Colonic mucosa (tissue), 4 donors: ENCODE results near the gene NUP210. TPM values are rescaled to one million over a fixed set of nuclear protein-coding genes. Genes with fewer than 3 reads are reported as not detected.

Experiments used
- DNase-seq: peaks from one replicate; pipeline ENCODE4 v3.0.0-alpha.2; 2020
- H3K27ac ChIP-seq: fragments of 200-600 bp; one replicate; pipeline ENCODE4 v1.8.0; 2021
- H3K27me3 ChIP-seq: fragments of 200-600 bp; one replicate; pipeline ENCODE4 v1.8.0; 2021
- H3K36me3 ChIP-seq: fragments of 200-600 bp; one replicate; pipeline ENCODE4 v1.8.0; 2021
- H3K4me1 ChIP-seq: fragments of 200-600 bp; one replicate; pipeline ENCODE4 v1.8.0; 2021; ENCODE audit warnings: mild to moderate bottlenecking
- H3K4me3 ChIP-seq: fragments of 200-600 bp; one replicate; pipeline ENCODE4 v1.8.0; 2021
- H3K9ac ChIP-seq, 2 donors: one replicate each; pipeline ENCODE4 v1.7.0; 2013; ENCODE audit warnings: control low read depth in 2 of 2, low read depth in 2 of 2, low read length in 2 of 2
- H3K9me3 ChIP-seq: fragments of 200-600 bp; one replicate; pipeline ENCODE4 v1.8.0; 2021
- intact Hi-C: fragments of 100-400 bp; cut with DNase I; formaldehyde crosslinking; loops from one replicate; pipeline ENCODE4 v1.14.1; 2022
- total RNA-seq, 2 donors: library from RNA; stranded (reverse); fragmentation: NEBNext Ultra II Directional in 1 of 2; extraction: Animal tissue kit (Norgen Biotek cat#: 25700) in 1 of 2; gene quantifications; one replicate each; pipeline ENCODE4 v1.2.1, GENCODE V29; 2021
- TF ChIP-seq, protein P1 (sequence below): fragments of 200-600 bp; IDR thresholded peaks from one replicate; pipeline ENCODE4 v1.8.0; 2022; ENCODE audit warnings: antibody characterized with exemption, mild to moderate bottlenecking
- donor health status: healthy.
- donor health status: DM: no; HTN: no; CAD: no.
- donor health status: DM: no; HTN: no; CAD: no.

Gene NUP210
- total RNA-seq, 2 donors from 2014 or later: 7.5 to 23.8 TPM

DNA sequence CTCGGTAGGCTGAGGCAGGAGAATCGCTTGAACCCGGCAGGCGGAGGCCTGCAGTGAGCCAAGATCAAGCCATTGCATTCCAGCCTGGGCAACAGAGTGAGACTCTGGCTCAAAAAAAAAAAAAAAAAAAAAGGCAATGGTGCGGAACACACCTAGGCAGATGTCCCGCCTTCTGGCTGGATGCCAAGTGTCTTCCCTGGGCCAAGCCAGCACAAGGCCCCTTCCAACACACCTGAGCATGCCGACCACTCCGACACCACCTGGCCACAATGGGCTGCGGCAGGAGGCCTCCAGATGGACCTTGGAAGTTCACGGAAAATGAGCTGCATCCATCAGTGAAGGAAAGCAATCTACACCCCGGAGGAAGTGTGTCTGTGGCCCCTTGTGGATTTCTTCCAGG is 19.0 kb downstream of the NUP210 start:
- Histone ChIP-seq H3K4me3 (no peak overlapping the region), H3K9me3 (no peaks in the 10 kb centered on the region), H3K27ac (no peak overlapping the region), H3K36me3 (no peaks in the 10 kb centered on the region), H3K27me3 (no peaks in the 10 kb centered on the region), H3K9ac (no peak overlapping the region), H3K4me1 (no peaks in the 10 kb centered on the region)
- TF ChIP-seq, protein P1, sequence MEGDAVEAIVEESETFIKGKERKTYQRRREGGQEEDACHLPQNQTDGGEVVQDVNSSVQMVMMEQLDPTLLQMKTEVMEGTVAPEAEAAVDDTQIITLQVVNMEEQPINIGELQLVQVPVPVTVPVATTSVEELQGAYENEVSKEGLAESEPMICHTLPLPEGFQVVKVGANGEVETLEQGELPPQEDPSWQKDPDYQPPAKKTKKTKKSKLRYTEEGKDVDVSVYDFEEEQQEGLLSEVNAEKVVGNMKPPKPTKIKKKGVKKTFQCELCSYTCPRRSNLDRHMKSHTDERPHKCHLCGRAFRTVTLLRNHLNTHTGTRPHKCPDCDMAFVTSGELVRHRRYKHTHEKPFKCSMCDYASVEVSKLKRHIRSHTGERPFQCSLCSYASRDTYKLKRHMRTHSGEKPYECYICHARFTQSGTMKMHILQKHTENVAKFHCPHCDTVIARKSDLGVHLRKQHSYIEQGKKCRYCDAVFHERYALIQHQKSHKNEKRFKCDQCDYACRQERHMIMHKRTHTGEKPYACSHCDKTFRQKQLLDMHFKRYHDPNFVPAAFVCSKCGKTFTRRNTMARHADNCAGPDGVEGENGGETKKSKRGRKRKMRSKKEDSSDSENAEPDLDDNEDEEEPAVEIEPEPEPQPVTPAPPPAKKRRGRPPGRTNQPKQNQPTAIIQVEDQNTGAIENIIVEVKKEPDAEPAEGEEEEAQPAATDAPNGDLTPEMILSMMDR: no peak
- no peak for DNase-seq
- intact Hi-C loops: no loop called here

DNA sequence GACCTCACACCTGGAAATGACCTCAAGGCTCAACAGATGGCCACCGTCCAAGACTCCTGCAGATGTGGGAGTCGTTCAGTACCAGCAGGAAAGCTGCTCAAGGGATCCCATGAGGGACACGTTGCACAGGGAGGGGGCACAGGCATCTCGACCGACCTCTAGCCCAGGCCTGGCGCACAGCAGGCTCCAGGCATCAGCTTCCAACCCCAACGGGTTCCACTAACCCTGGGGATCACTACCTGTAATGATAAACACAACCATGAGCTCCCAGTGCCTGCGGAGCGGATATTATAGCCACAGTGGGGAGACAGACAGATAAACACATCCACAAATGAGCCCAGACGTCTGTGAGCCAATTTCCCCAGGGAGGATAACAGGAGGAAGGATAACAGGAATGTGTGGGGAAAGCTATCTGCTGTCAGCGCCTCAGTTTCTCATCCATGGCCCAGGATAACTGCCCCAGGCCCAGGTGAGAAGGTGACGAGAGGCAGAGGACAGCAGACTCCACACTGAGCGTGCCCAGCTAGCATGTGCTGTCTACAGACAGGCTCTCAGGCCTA is 19.9 kb downstream of the NUP210 start:
- Histone ChIP-seq H3K36me3 (no peaks in the 10 kb centered on the region), H3K4me3 (no peak overlapping the region), H3K27me3 (no peaks in the 10 kb centered on the region), H3K27ac (no peak overlapping the region), H3K4me1 (no peaks in the 10 kb centered on the region), H3K9me3 (no peaks in the 10 kb centered on the region), H3K9ac (no peak overlapping the region)
- TF ChIP-seq, protein P1: no peak
- no peak for DNase-seq
- intact Hi-C loops: no loop called here

DNA sequence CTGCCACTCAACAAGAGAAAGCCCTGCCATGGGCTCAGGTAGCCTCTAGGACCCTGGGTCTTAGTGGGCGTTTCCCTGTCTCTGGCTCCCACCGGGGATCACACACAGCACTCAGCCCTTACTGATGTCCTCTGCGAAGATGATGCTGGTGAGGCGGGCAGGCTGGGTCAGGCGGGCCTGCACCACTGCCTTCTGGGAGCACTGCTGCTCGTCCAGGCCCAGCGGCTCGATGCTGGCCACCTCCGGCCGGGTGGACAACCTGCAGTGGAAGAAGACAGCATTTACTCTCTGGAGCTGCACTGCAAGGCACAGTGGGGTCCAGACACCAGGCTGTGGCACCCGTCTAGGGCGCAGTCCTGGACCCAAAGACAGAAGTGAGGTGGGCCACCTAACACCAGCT is 20.5 kb downstream of the NUP210 start:
- intact Hi-C loops: no loop called here
- no peak for DNase-seq
- Histone ChIP-seq H3K27ac (no peak overlapping the region), H3K9me3 (no peaks in the 10 kb centered on the region), H3K36me3 (no peaks in the 10 kb centered on the region), H3K27me3 (no peaks in the 10 kb centered on the region), H3K4me3 (no peak overlapping the region), H3K4me1 (no peaks in the 10 kb centered on the region), H3K9ac (no peak overlapping the region)
- TF ChIP-seq, protein P1: no peak

DNA sequence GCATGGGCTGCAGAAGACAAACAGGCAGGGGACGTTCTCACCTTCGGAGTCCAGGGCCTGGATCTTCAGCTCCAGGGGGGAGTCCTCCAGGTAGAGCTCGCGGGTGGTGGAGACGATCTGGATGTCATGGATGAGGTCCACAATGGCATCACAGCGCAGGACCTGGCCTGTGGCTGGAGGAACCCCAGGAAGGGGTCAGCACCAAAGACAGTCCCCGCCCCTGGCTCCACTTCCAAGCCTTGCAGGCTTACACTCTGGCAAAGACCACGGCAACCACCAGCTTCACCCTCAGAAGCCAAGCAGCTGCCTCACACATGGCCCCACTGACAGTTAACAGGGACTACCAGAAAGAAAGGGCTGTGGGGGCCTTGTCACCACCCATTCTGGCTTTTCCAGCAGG is 22.8 kb downstream of the NUP210 start:
- intact Hi-C loops: no loop called here
- no peak for DNase-seq
- H3K27ac ChIP-seq: no peak overlapping the region
- H3K4me1 ChIP-seq: no peaks in the 10 kb centered on the region
- no peaks in the 10 kb centered on the region for H3K9me3 ChIP-seq
- H3K4me3 ChIP-seq: no peak overlapping the region
- no peaks in the 10 kb centered on the region for H3K27me3 ChIP-seq
- no peak overlapping the region for H3K9ac ChIP-seq
- H3K36me3 ChIP-seq: no peaks in the 10 kb centered on the region
- TF ChIP-seq, protein P1: no peak

DNA sequence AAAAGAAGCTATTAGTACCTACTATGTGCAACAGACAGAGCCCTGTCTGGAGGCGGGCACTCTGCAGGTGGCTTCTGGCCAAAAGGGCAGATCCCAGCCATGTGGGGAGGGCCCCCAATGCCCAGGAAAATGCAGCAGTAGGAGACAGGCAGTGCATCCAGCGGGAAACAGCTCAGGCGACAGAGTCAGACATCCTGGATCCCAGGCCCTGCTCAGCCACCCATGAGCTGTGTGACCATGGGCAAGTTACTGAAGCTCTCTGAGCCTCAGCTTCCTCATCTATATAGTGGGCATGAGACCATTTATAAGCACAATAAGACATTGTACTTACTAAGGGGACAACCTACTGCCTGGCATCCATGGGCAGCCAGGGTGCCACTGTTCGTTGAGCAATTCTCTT is 25.8 kb downstream of the NUP210 start:
- Histone ChIP-seq H3K36me3 (no peaks in the 10 kb centered on the region), H3K27ac (no peak overlapping the region), H3K9me3 (no peaks in the 10 kb centered on the region), H3K9ac (no peak overlapping the region), H3K27me3 (no peaks in the 10 kb centered on the region), H3K4me1 (no peaks in the 10 kb centered on the region), H3K4me3 (no peak overlapping the region)
- DNase-seq: no peak
- TF ChIP-seq, protein P1: no peak
- intact Hi-C loops: no loop called here
